K562 (cell line): Measurements from ENCODE around the gene LRP6. TPM values are rescaled to one million over a fixed set of nuclear protein-coding genes. Genes with fewer than 3 reads are reported as not detected.

Experiments
- CTBP1 ChIP-seq: fragments of 450-650 bp; IDR thresholded peaks from 2 replicates; pipeline ENCODE4 v1.6.1; 2016; ENCODE audit warnings: borderline replicate concordance
- CXXC5 ChIP-seq: fragments of 250-450 bp; sonication (Bioruptor Pico); IDR thresholded peaks from 2 replicates; pipeline ENCODE4 v1.8.0; 2022; ENCODE audit warnings: inconsistent platforms, mild to moderate bottlenecking, moderate library complexity
- ESRRA ChIP-seq: fragments of 450-650 bp; IDR thresholded peaks from 2 replicates; pipeline ENCODE4 v1.6.1; 2014; ENCODE audit warnings: low read depth, mild to moderate bottlenecking, moderate library complexity, borderline replicate concordance
- HDAC6 ChIP-seq: IDR thresholded peaks from 2 replicates; pipeline ENCODE4 v1.6.1; 2012; ENCODE audit warnings: low read depth, mild to moderate bottlenecking, control low read depth, inconsistent platforms, low read length, moderate library complexity
- HNRNPH1 ChIP-seq: fragments of 200-400 bp; formaldehyde crosslinking; optimal IDR thresholded peaks from 2 replicates; pipeline ENCODE3; 2017; ENCODE audit warnings: low read depth, mild to moderate bottlenecking, low read length, moderate library complexity
- MAZ ChIP-seq, 2 experiments: fragments of 450-650 bp in 1 of 2; sonication (generic) in 1 of 2; formaldehyde crosslinking; IDR thresholded peaks in 1 of 2; conservative IDR thresholded peaks in 1 of 2; 2 replicates each; pipeline versions ENCODE4 v1.4.0 to v1.5.0; 2020; ENCODE audit warnings: mild to moderate bottlenecking in 1 of 2, missing genetic modification reagents in 1 of 2
- RBM14 ChIP-seq: fragments of 200-400 bp; formaldehyde crosslinking; IDR thresholded peaks from 2 replicates; pipeline ENCODE4 v1.6.1; 2018; ENCODE audit warnings: low read depth, mild to moderate bottlenecking, low read length, moderate library complexity, borderline replicate concordance; ENCODE audit not compliant: insufficient read depth
- RBM15 ChIP-seq: fragments of 200-400 bp; formaldehyde crosslinking; IDR thresholded peaks from 2 replicates; pipeline ENCODE4 v1.6.1; 2018; ENCODE audit warnings: mild to moderate bottlenecking, low read length, moderate library complexity; ENCODE audit not compliant: insufficient read depth
- SRF ChIP-seq, 2 experiments: fragments of 250-450, 450-650 bp in 1 of 2; sonication (Bioruptor Pico) in 1 of 2; sonication (generic) in 1 of 2; formaldehyde crosslinking; IDR thresholded peaks; 2 replicates each; pipeline versions ENCODE4 v1.5.0 to v1.5.1; 2020 to 2022; ENCODE audit warnings: mild to moderate bottlenecking in 1 of 2, missing genetic modification reagents in 1 of 2
- YBX1 ChIP-seq: fragments of 450-650 bp; IDR thresholded peaks from 2 replicates; pipeline ENCODE4 v1.7.1; 2016; ENCODE audit warnings: mild to moderate bottlenecking
- ZNF239 ChIP-seq: fragments of 250-450 bp; sonication (Bioruptor Pico); IDR thresholded peaks from 2 replicates; pipeline ENCODE4 v1.4.0; 2020; ENCODE audit warnings: mild to moderate bottlenecking
- ZNF282 ChIP-seq: sonication (generic); formaldehyde crosslinking; IDR thresholded peaks from 2 replicates; pipeline ENCODE4 v1.8.1; 2023; ENCODE audit warnings: missing genetic modification reagents
- ZNF668 ChIP-seq: fragments of 250-450 bp; sonication (Bioruptor Pico); IDR thresholded peaks from 2 replicates; pipeline ENCODE4 v1.8.0; 2022; ENCODE audit warnings: mild to moderate bottlenecking, inconsistent platforms
- polyA plus RNA-seq, 8 experiments: library from polyadenylated mRNA; depleted of rRNA in 4 of 8; stranded (reverse) in 5 of 8; unstranded in 3 of 8; fragments of >200 nt; fragmentation: Nextera tagmentation in 2 of 8; fragmentation: Illumina TruSeq in 1 of 8; extraction: Ambion mirVana in 2 of 8; extraction: Trizol in 1 of 8; gene quantifications; 2 replicates each; pipeline versions ENCODE4 v1.2.1 to v1.2.3, GENCODE V29; 2011 to 2014; ENCODE audit warnings: inconsistent platforms in 1 of 8, missing spikeins in 1 of 8
- total RNA-seq, 7 experiments: library from RNA; depleted of rRNA in 6 of 7; stranded (reverse); fragments of >200 nt in 6 of 7; fragmentation: Illumina TruSeq in 2 of 7; extraction: Trizol in 2 of 7; gene quantifications; 2 replicates each; pipeline versions ENCODE4 v1.2.1 to v1.2.3, GENCODE V29; 2011 to 2021; ENCODE audit warnings: low replicate concordance in 1 of 7
- TF ChIP-seq, protein P1 (sequence below): fragments of 450-650 bp; IDR thresholded peaks from 2 replicates; pipeline ENCODE4 v1.6.1; 2016; ENCODE audit warnings: borderline replicate concordance
- TF ChIP-seq, protein P2 (sequence below): IDR thresholded peaks from 2 replicates; pipeline ENCODE4 v1.6.1; 2011; ENCODE audit warnings: borderline replicate concordance, low read depth, mild to moderate bottlenecking, moderate library complexity, low read length; ENCODE audit not compliant: insufficient read depth, poor library complexity, severe bottlenecking
- TF ChIP-seq, protein P3 (sequence below): fragments of 250-450 bp; sonication (Bioruptor Pico); IDR thresholded peaks from 2 replicates; pipeline ENCODE4 v1.5.0; 2020; ENCODE audit warnings: mild to moderate bottlenecking, borderline replicate concordance

The LRP6 gene
- total and polyA plus RNA-seq, 9 of the 15 experiments (the other 6 are each of a cell fraction or from before 2014, with no cell fraction given), result 3.0 to 17.0 (median 10.8) TPM

DNA sequence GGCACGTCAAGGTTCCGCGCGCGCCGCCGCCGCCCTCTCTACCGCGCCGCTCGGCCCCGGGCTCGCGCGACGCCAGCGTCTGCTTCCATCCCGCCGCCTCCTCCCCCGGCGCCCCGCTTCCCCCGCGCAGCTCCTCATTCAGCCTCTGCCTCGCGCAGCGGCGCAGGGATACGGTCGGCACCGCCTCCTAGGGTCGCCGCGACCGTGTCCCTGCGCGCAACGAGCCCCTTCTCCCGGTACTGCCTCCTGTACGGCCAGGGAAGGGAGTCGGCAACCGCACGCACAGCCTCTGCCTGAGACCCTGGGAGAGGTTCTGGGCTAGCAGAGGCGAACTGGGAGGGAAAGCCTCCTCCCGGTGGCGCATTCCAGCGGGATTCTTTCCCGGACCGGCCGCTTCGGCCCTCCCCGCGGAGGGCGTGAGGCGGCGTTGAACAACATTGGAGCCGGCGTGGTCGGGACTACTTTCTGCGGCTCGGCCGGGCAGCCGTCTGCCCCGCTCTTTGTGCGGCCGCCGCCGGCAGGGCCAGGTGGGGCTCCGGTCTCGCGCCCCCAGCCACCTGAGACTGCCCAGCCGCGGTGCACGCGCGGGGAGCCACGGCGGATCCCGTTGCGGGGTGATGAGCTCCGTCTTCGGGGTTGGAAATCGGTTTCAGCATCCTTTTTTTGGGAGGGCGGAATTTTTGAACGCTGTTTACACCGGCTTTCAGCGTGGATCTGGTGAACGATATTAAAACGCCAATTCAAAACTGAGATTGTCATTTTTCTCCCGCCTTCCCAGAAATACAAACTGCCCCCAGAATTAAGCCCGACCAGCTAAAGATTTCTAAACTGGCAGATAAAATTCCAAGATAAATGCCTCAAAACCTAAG is at the start of gene LRP6 (continued):
- no peak for TF ChIP-seq RBM15
- TF ChIP-seq ZNF239, result no peak
- TF ChIP-seq CXXC5 (CRISPR knock-in tag), result peak; percentile 99
- TF ChIP-seq, protein P1, sequence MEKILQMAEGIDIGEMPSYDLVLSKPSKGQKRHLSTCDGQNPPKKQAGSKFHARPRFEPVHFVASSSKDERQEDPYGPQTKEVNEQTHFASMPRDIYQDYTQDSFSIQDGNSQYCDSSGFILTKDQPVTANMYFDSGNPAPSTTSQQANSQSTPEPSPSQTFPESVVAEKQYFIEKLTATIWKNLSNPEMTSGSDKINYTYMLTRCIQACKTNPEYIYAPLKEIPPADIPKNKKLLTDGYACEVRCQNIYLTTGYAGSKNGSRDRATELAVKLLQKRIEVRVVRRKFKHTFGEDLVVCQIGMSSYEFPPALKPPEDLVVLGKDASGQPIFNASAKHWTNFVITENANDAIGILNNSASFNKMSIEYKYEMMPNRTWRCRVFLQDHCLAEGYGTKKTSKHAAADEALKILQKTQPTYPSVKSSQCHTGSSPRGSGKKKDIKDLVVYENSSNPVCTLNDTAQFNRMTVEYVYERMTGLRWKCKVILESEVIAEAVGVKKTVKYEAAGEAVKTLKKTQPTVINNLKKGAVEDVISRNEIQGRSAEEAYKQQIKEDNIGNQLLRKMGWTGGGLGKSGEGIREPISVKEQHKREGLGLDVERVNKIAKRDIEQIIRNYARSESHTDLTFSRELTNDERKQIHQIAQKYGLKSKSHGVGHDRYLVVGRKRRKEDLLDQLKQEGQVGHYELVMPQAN, result peak; percentile 69; the same call in 1 of the 2 replicates
- peak; percentile 92 to 99 for TF ChIP-seq MAZ (CRISPR knock-in tag; conservative IDR thresholded peaks at IDR 0.05 in 1 of 2, IDR thresholded peaks at IDR 0.05 in 1 of 2)
- no peak for TF ChIP-seq RBM14
- TF ChIP-seq ZNF282, result peak; percentile 47; the same call in 1 of the 2 replicates
- TF ChIP-seq HNRNPH1, result no peak
- no peak for TF ChIP-seq YBX1
- TF ChIP-seq HDAC6, result no peak
- TF ChIP-seq, protein P2, sequence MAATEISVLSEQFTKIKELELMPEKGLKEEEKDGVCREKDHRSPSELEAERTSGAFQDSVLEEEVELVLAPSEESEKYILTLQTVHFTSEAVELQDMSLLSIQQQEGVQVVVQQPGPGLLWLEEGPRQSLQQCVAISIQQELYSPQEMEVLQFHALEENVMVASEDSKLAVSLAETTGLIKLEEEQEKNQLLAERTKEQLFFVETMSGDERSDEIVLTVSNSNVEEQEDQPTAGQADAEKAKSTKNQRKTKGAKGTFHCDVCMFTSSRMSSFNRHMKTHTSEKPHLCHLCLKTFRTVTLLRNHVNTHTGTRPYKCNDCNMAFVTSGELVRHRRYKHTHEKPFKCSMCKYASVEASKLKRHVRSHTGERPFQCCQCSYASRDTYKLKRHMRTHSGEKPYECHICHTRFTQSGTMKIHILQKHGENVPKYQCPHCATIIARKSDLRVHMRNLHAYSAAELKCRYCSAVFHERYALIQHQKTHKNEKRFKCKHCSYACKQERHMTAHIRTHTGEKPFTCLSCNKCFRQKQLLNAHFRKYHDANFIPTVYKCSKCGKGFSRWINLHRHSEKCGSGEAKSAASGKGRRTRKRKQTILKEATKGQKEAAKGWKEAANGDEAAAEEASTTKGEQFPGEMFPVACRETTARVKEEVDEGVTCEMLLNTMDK, result no peak
- TF ChIP-seq, protein P3, sequence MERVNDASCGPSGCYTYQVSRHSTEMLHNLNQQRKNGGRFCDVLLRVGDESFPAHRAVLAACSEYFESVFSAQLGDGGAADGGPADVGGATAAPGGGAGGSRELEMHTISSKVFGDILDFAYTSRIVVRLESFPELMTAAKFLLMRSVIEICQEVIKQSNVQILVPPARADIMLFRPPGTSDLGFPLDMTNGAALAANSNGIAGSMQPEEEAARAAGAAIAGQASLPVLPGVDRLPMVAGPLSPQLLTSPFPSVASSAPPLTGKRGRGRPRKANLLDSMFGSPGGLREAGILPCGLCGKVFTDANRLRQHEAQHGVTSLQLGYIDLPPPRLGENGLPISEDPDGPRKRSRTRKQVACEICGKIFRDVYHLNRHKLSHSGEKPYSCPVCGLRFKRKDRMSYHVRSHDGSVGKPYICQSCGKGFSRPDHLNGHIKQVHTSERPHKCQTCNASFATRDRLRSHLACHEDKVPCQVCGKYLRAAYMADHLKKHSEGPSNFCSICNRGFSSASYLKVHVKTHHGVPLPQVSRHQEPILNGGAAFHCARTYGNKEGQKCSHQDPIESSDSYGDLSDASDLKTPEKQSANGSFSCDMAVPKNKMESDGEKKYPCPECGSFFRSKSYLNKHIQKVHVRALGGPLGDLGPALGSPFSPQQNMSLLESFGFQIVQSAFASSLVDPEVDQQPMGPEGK (CRISPR knock-in tag), result peak; percentile 77; the same call in 1 of the 2 replicates
- TF ChIP-seq SRF (CRISPR knock-in tag; IDR thresholded peaks at IDR 0.05), result no peak
- 0 out of 2 replicates have a peak, but pooled peaks have one; percentile 63 for TF ChIP-seq ESRRA
- peak; percentile 96 for TF ChIP-seq CTBP1
- TF ChIP-seq ZNF668 (CRISPR knock-in tag), result no peak
